ENCODE data around the gene SH2D6.
"Not testable (repeated sequence)": the region's sequence is repeated elsewhere in the genome, so short reads cannot be mapped to it uniquely, and the experiment has no call there.

- TF ChIP-seq, protein P1, sequence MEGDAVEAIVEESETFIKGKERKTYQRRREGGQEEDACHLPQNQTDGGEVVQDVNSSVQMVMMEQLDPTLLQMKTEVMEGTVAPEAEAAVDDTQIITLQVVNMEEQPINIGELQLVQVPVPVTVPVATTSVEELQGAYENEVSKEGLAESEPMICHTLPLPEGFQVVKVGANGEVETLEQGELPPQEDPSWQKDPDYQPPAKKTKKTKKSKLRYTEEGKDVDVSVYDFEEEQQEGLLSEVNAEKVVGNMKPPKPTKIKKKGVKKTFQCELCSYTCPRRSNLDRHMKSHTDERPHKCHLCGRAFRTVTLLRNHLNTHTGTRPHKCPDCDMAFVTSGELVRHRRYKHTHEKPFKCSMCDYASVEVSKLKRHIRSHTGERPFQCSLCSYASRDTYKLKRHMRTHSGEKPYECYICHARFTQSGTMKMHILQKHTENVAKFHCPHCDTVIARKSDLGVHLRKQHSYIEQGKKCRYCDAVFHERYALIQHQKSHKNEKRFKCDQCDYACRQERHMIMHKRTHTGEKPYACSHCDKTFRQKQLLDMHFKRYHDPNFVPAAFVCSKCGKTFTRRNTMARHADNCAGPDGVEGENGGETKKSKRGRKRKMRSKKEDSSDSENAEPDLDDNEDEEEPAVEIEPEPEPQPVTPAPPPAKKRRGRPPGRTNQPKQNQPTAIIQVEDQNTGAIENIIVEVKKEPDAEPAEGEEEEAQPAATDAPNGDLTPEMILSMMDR (IDR thresholded peaks at IDR 0.05): not testable (repeated sequence)
- TF ChIP-seq POLR2A (IDR thresholded peaks at IDR 0.05): not testable (repeated sequence)
These were observed 66.1 kb downstream of the SH2D6 start for GRCh38 chr2:85484615-85485014.
